Activated CD8-positive, alpha-beta memory T cell treated with anti-CD3 and anti-CD28 coated beads, Interleukin-2, amount 50 U/mL, for 24 hours (primary cell): Measurements from ENCODE around the gene TGOLN2.

Source experiments
- DNase-seq: peaks from one replicate; pipeline ENCODE4 v3.0.0-alpha.2; 2020; ENCODE audit errors: extremely low read depth

Gene TGOLN2

GRCh38 chr2:85308896-85309555 is 18.8 kb downstream of the TGOLN2 start:
- DNase-seq, result no peak

- no peak for DNase-seq
Measured at GRCh38 chr2:85308201-85308600, 19.6 kb downstream of the TGOLN2 start.

GRCh38 chr2:85307527-85307897 is 20.3 kb downstream of the TGOLN2 start:
- DNase-seq, result no peak

- DNase-seq, result no peak
Measured at GRCh38 chr2:85303780-85304531, 23.8 kb downstream of the TGOLN2 start.

GRCh38 chr2:85302121-85302520 is 25.7 kb downstream of the TGOLN2 start:
- DNase-seq, result no peak

GRCh38 chr2:85291425-85292023 is 36.3 kb downstream of the TGOLN2 start:
- no peak for DNase-seq

GRCh38 chr2:85288244-85288725 is 39.5 kb downstream of the TGOLN2 start:
- no peak for DNase-seq

- DNase-seq, result no peak
Measured at GRCh38 chr2:85287721-85288120, 40.1 kb downstream of the TGOLN2 start.

GRCh38 chr2:85286918-85287317 is 40.9 kb downstream of the TGOLN2 start:
- no peak for DNase-seq

GRCh38 chr2:85283641-85284040 is 44.1 kb downstream of the TGOLN2 start:
- DNase-seq, result no peak

- no peak for DNase-seq
Measured at GRCh38 chr2:85282914-85283313, 44.9 kb downstream of the TGOLN2 start.

GRCh38 chr2:85281553-85281952 is 46.2 kb downstream of the TGOLN2 start:
- no peak for DNase-seq

- DNase-seq, result no peak
Measured at GRCh38 chr2:85278361-85278760, 49.4 kb downstream of the TGOLN2 start.

GRCh38 chr2:85277416-85278158 is 50.2 kb downstream of the TGOLN2 start:
- DNase-seq, result no peak

GRCh38 chr2:85276571-85277118 is 51.1 kb downstream of the TGOLN2 start:
- no peak for DNase-seq

- DNase-seq, result no peak
Measured at GRCh38 chr2:85275984-85276540, 51.7 kb downstream of the TGOLN2 start.

GRCh38 chr2:85273738-85274731 is 53.8 kb downstream of the TGOLN2 start:
- no peak for DNase-seq

GRCh38 chr2:85272357-85272756 is 55.4 kb downstream of the TGOLN2 start:
- DNase-seq, result no peak

- DNase-seq, result no peak
Measured at GRCh38 chr2:85269959-85270358, 57.8 kb downstream of the TGOLN2 start.
